Mesenchymal stem cell (in vitro differentiated cells and primary cell): ENCODE results near the gene LRWD1.
"Not testable (repeated sequence)": the region's sequence is repeated elsewhere in the genome, so short reads cannot be mapped to it uniquely, and the experiment has no call there.

Experiments used
- DNase-seq: peaks from one replicate; pipeline ENCODE4 v3.0.0-alpha.2; 2013
- H2AFZ ChIP-seq: one replicate; pipeline ENCODE4 v1.6.1; 2013; ENCODE audit warnings: low read depth, mild to moderate bottlenecking, control low read depth, inconsistent platforms, low read length, moderate library complexity
- H2AK5ac ChIP-seq: 2 replicates; pipeline ENCODE4 v1.6.1; 2013; ENCODE audit warnings: low read length, moderate library complexity, mild to moderate bottlenecking, inconsistent platforms; ENCODE audit not compliant: severe bottlenecking
- H2BK120ac ChIP-seq: one replicate; pipeline ENCODE4 v1.6.1; 2013; ENCODE audit warnings: low read depth, mild to moderate bottlenecking, inconsistent platforms, low read length, moderate library complexity
- H2BK12ac ChIP-seq, 2 experiments: one replicate each; pipeline ENCODE4 v1.6.1; 2013; ENCODE audit warnings: inconsistent platforms in 2 of 2, low read length in 2 of 2, mild to moderate bottlenecking in 2 of 2, moderate library complexity in 2 of 2, control low read depth in 1 of 2
- H2BK15ac ChIP-seq: one replicate; pipeline ENCODE4 v1.6.1; 2013; ENCODE audit warnings: mild to moderate bottlenecking, low read depth, inconsistent platforms; ENCODE audit not compliant: poor library complexity, severe bottlenecking
- H2BK5ac ChIP-seq: 2 replicates; pipeline ENCODE4 v1.6.1; 2013; ENCODE audit warnings: low read depth, mild to moderate bottlenecking, low read length, control low read depth, inconsistent platforms; ENCODE audit not compliant: poor library complexity, severe bottlenecking
- H3K14ac ChIP-seq, 2 experiments: one replicate each; pipeline ENCODE4 v1.6.1; 2013; ENCODE audit warnings: inconsistent platforms in 2 of 2, low read length in 2 of 2, control low read depth in 1 of 2, mild to moderate bottlenecking in 1 of 2, moderate library complexity in 1 of 2
- H3K18ac ChIP-seq, 2 experiments: one replicate each; pipeline ENCODE4 v1.6.1; 2013; ENCODE audit warnings: inconsistent platforms in 2 of 2, low read length in 2 of 2, control low read depth in 1 of 2, low read depth in 1 of 2, mild to moderate bottlenecking in 1 of 2
- H3K23ac ChIP-seq, 2 experiments: one replicate each; pipeline ENCODE4 v1.6.1; 2013; ENCODE audit warnings: inconsistent platforms in 2 of 2, low read length in 2 of 2, mild to moderate bottlenecking in 2 of 2, moderate library complexity in 2 of 2, control low read depth in 1 of 2
- H3K27ac ChIP-seq: 2 replicates; pipeline ENCODE4 v1.5.1; 2013; ENCODE audit warnings: mild to moderate bottlenecking, moderate library complexity, low read length, control low read depth, inconsistent platforms; ENCODE audit not compliant: poor library complexity, severe bottlenecking
- H3K27me3 ChIP-seq, 2 experiments: 2 replicates each; pipeline versions ENCODE4 v1.6.1 to v1.7.0; 2013; ENCODE audit warnings: low read length in 2 of 2, mild to moderate bottlenecking in 2 of 2, moderate library complexity in 2 of 2, control low read depth in 1 of 2, inconsistent platforms in 1 of 2; ENCODE audit not compliant: control insufficient read depth in 1 of 2, insufficient read depth in 1 of 2
- H3K36me3 ChIP-seq, 2 experiments: 2 replicates each; pipeline versions ENCODE4 v1.6.1 to v1.7.0; 2013; ENCODE audit warnings: low read length in 2 of 2, control low read depth in 1 of 2, inconsistent platforms in 1 of 2, low read depth in 1 of 2, mild to moderate bottlenecking in 1 of 2; ENCODE audit not compliant: insufficient read depth in 2 of 2, control insufficient read depth in 1 of 2
- H3K4ac ChIP-seq, 2 experiments: one replicate each; pipeline ENCODE4 v1.6.1; 2013; ENCODE audit warnings: inconsistent platforms in 2 of 2, low read length in 2 of 2, mild to moderate bottlenecking in 2 of 2, moderate library complexity in 2 of 2, control low read depth in 1 of 2, low read depth in 1 of 2
- H3K4me1 ChIP-seq: 2 replicates; pipeline ENCODE4 v1.6.1; 2013; ENCODE audit warnings: low read depth, low read length, control low read depth; ENCODE audit not compliant: control insufficient read depth, insufficient read depth
- H3K4me2 ChIP-seq: 2 replicates; pipeline ENCODE4 v1.6.1; 2013; ENCODE audit warnings: low read length, mild to moderate bottlenecking, inconsistent platforms; ENCODE audit not compliant: poor library complexity, severe bottlenecking
- H3K4me3 ChIP-seq, 2 experiments: 2 replicates each; pipeline versions ENCODE4 v1.5.1 to v1.7.0; 2013; ENCODE audit warnings: low read length in 2 of 2, mild to moderate bottlenecking in 2 of 2, control low read depth in 1 of 2, low read depth in 1 of 2; ENCODE audit not compliant: insufficient read depth in 1 of 2
- H3K79me1 ChIP-seq: replicated peaks from 2 replicates; pipeline ENCODE4 v1.6.1; 2013; ENCODE audit warnings: mild to moderate bottlenecking, control low read depth, low read length, inconsistent platforms; ENCODE audit not compliant: poor library complexity, severe bottlenecking
- H3K9ac ChIP-seq: 2 replicates; pipeline ENCODE4 v1.7.0; 2013; ENCODE audit warnings: mild to moderate bottlenecking, low read length, moderate library complexity
- H3K9me3 ChIP-seq: 2 replicates; pipeline ENCODE4 v1.7.0; 2013; ENCODE audit warnings: mild to moderate bottlenecking, low read length; ENCODE audit not compliant: control insufficient read depth
- H4K8ac ChIP-seq: one replicate; pipeline ENCODE4 v1.6.1; 2013; ENCODE audit warnings: inconsistent platforms, mild to moderate bottlenecking, low read length, moderate library complexity
- H4K91ac ChIP-seq: one replicate; pipeline ENCODE4 v1.6.1; 2013; ENCODE audit warnings: mild to moderate bottlenecking, low read length, inconsistent platforms
- WGBS: methylation state at CpG from one replicate; pipeline ENCODE4 v1.1.7; 2013; ENCODE audit warnings: mixed read lengths; 5-methylcytosine and 5-hydroxymethylcytosine counted together

The LRWD1 gene

GRCh38 chr7:102454468-102454867 is 10.3 kb upstream of the LRWD1 start:
- H3K4ac ChIP-seq: no peak overlapping the region
- DNase-seq: no peak
- H3K9ac ChIP-seq: no peak overlapping the region
- no peak overlapping the region for H3K23ac ChIP-seq
- no peak overlapping the region for H2BK12ac ChIP-seq
- no peak overlapping the region for H4K8ac ChIP-seq
- peak overlapping the region in 1 of 2 experiments; percentile 11 for H3K14ac ChIP-seq
- no peak overlapping the region for H3K27ac ChIP-seq
- H2BK5ac ChIP-seq: no peak overlapping the region
- H3K79me1 ChIP-seq: peaks cover 4% of the 10 kb centered on the region
- H3K4me1 ChIP-seq: peaks cover 2% of the 10 kb centered on the region
- H4K91ac ChIP-seq: no peak overlapping the region
- no peak overlapping the region for H3K18ac ChIP-seq
- H3K27me3 ChIP-seq: no peaks in the 10 kb centered on the region
- no peak overlapping the region for H3K4me2 ChIP-seq
- no peak overlapping the region for H2AFZ ChIP-seq
- H3K36me3 ChIP-seq: peaks cover 31 to 38% of the 10 kb centered on the region in 2 experiments
- H3K4me3 ChIP-seq: no peak overlapping the region
- WGBS: 82% methylated on average over 12 of the region's 12 CpGs
- no peaks in the 10 kb centered on the region for H3K9me3 ChIP-seq
- H2BK120ac ChIP-seq: no peak overlapping the region
- no peak overlapping the region for H2BK15ac ChIP-seq
- no peak overlapping the region for H2AK5ac ChIP-seq

GRCh38 chr7:102454932-102455331 is 9.9 kb upstream of the LRWD1 start:
- not testable (repeated sequence) for H3K18ac ChIP-seq, H3K4ac ChIP-seq, H3K14ac ChIP-seq, H4K91ac ChIP-seq, H3K4me3 ChIP-seq, H3K79me1 ChIP-seq, H3K4me2 ChIP-seq, H2BK12ac ChIP-seq, H2BK15ac ChIP-seq, H2BK120ac ChIP-seq, H3K23ac ChIP-seq, DNase-seq, H3K9ac ChIP-seq, H4K8ac ChIP-seq, H2BK5ac ChIP-seq, H3K27ac ChIP-seq, H2AK5ac ChIP-seq, H3K9me3 ChIP-seq, H2AFZ ChIP-seq, H3K4me1 ChIP-seq, H3K27me3 ChIP-seq
- whole genome bisulfite sequencing: 95% methylated on average over 8 of the region's 10 CpGs
- H3K36me3 ChIP-seq: peaks cover 31 to 41% of the 10 kb centered on the region in 2 experiments

- Histone ChIP-seq H3K9ac (no peak overlapping the region), H3K36me3 (peaks cover 31 to 46% of the 10 kb centered on the region in 2 experiments), H3K9me3 (no peaks in the 10 kb centered on the region), H2AK5ac (no peak overlapping the region), H3K4me2 (no peak overlapping the region), H2BK12ac (no peak overlapping the region), H2BK5ac (no peak overlapping the region), H3K27me3 (no peaks in the 10 kb centered on the region), H3K23ac (no peak overlapping the region), H2AFZ (no peak overlapping the region), H2BK15ac (no peak overlapping the region), H3K14ac (no peak overlapping the region), H3K4ac (no peak overlapping the region), H3K18ac (no peak overlapping the region), H4K91ac (no peak overlapping the region), H2BK120ac (no peak overlapping the region), H3K79me1 (peaks cover 8% of the 10 kb centered on the region), H3K27ac (no peak overlapping the region), H4K8ac (no peak overlapping the region), H3K4me3 (no peak overlapping the region), H3K4me1 (peaks cover 2% of the 10 kb centered on the region)
- 93% methylated on average over 11 of the region's 11 CpGs for WGBS
- no peak for DNase-seq
These were observed 9.2 kb upstream of the LRWD1 start for GRCh38 chr7:102455596-102455995.

GRCh38 chr7:102456327-102456726 is 8.5 kb upstream of the LRWD1 start:
- no peak overlapping the region for H2BK120ac ChIP-seq
- H2BK15ac ChIP-seq: no peak overlapping the region
- H2AFZ ChIP-seq: no peak overlapping the region
- H3K4me3 ChIP-seq: no peak overlapping the region
- no peak overlapping the region for H4K91ac ChIP-seq
- 93% methylated on average over 10 of the region's 10 CpGs for WGBS
- H2BK5ac ChIP-seq: no peak overlapping the region
- peaks cover 31 to 49% of the 10 kb centered on the region in 2 experiments for H3K36me3 ChIP-seq
- no peak overlapping the region for H3K4me2 ChIP-seq
- no peak overlapping the region for H2AK5ac ChIP-seq
- no peaks in the 10 kb centered on the region for H3K9me3 ChIP-seq
- DNase-seq: no peak
- H3K4me1 ChIP-seq: peaks cover 2% of the 10 kb centered on the region
- H2BK12ac ChIP-seq: no peak overlapping the region
- no peaks in the 10 kb centered on the region for H3K27me3 ChIP-seq
- H4K8ac ChIP-seq: no peak overlapping the region
- H3K23ac ChIP-seq: no peak overlapping the region
- no peak overlapping the region for H3K14ac ChIP-seq
- peaks cover 12% of the 10 kb centered on the region for H3K79me1 ChIP-seq
- no peak overlapping the region for H3K18ac ChIP-seq
- no peak overlapping the region for H3K9ac ChIP-seq
- H3K27ac ChIP-seq: no peak overlapping the region
- H3K4ac ChIP-seq: no peak overlapping the region
